OCI-LY1 (cell line): ENCODE data around the gene COPB2.

ENCODE experiments used
- H2AFZ ChIP-seq: fragments of 200-600 bp; sonication (generic), shearing (Covaris generic); 2 replicates; pipeline ENCODE4 v1.6.0; 2014; ENCODE audit warnings: antibody characterized with exemption, mild to moderate bottlenecking, low read length
- H3F3A ChIP-seq: fragments of 200-600 bp; sonication (generic), shearing (Covaris generic); 2 replicates; pipeline ENCODE4 v1.6.0; 2014; ENCODE audit warnings: mild to moderate bottlenecking, antibody characterized with exemption, low read length, moderate library complexity; ENCODE audit not compliant: insufficient read depth
- H3K27ac ChIP-seq: fragments of 200-600 bp; sonication (generic); 2 replicates; pipeline ENCODE4 v1.5.1; 2014; ENCODE audit warnings: low read length, mixed run types, mild to moderate bottlenecking, low read depth; ENCODE audit not compliant: poor library complexity, severe bottlenecking
- H3K27me3 ChIP-seq: fragments of 200-600 bp; sonication (generic); 2 replicates; pipeline ENCODE4 v1.6.0; 2014; ENCODE audit warnings: antibody characterized with exemption, mild to moderate bottlenecking, low read length, moderate library complexity; ENCODE audit not compliant: insufficient read depth
- H3K36me3 ChIP-seq: fragments of 200-600 bp; sonication (generic); 2 replicates; pipeline ENCODE4 v1.6.1; 2014; ENCODE audit warnings: mild to moderate bottlenecking, antibody characterized with exemption, low read length, moderate library complexity, mixed read lengths; ENCODE audit not compliant: insufficient read depth
- H3K4me1 ChIP-seq: fragments of 200-600 bp; sonication (generic); 2 replicates; pipeline ENCODE4 v1.5.1; 2014; ENCODE audit warnings: mild to moderate bottlenecking, low read length, moderate library complexity; ENCODE audit not compliant: insufficient read depth, severe bottlenecking
- H3K4me2 ChIP-seq: fragments of 200-600 bp; sonication (generic), shearing (Covaris generic); 2 replicates; pipeline ENCODE4 v1.6.1; 2014; ENCODE audit warnings: low read length
- H3K4me3 ChIP-seq: fragments of 200-600 bp; sonication (generic); 2 replicates; pipeline ENCODE4 v1.5.1; 2014; ENCODE audit warnings: low read length, low read depth, mild to moderate bottlenecking, mixed read lengths; ENCODE audit not compliant: poor library complexity, severe bottlenecking
- H3K79me2 ChIP-seq: fragments of 200-600 bp; shearing (Covaris generic); 2 replicates; pipeline ENCODE4 v1.6.1; 2016; ENCODE audit warnings: mixed run types, low read length, mixed read lengths; ENCODE audit not compliant: insufficient read depth
- H3K9ac ChIP-seq: fragments of 200-600 bp; sonication (generic), shearing (Covaris generic); 2 replicates; pipeline ENCODE4 v1.6.1; 2014; ENCODE audit warnings: mild to moderate bottlenecking, low read length, mixed read lengths
- H3K9me2 ChIP-seq: fragments of 200-600 bp; sonication (generic), shearing (Covaris generic); 2 replicates; pipeline ENCODE4 v1.6.1; 2014; ENCODE audit warnings: low read depth, mild to moderate bottlenecking, low read length, mixed read lengths
- H3K9me3 ChIP-seq: fragments of 200-600 bp; shearing (Covaris generic); 2 replicates; pipeline ENCODE4 v1.6.1; 2014; ENCODE audit warnings: low read length, mixed read lengths
- H4K20me1 ChIP-seq: fragments of 200-600 bp; sonication (generic), shearing (Covaris generic); 2 replicates; pipeline ENCODE4 v1.6.0; 2016; ENCODE audit warnings: mild to moderate bottlenecking, low read length; ENCODE audit not compliant: insufficient read depth
- CTCF ChIP-seq: fragments of 200-600 bp; sonication (generic), shearing (Covaris generic); IDR thresholded peaks from 2 replicates; pipeline ENCODE4 v1.5.1; 2017; ENCODE audit warnings: mild to moderate bottlenecking, antibody characterized with exemption, low read length, moderate library complexity, mixed read lengths
- EZH2 ChIP-seq: fragments of 200-600 bp; sonication (generic), shearing (Covaris generic); IDR thresholded peaks from 2 replicates; pipeline ENCODE4 v1.8.0; 2017; ENCODE audit warnings: borderline replicate concordance, mixed run types, mild to moderate bottlenecking, antibody characterized with exemption, low read length, moderate library complexity, mixed read lengths

Gene COPB2

DNA sequence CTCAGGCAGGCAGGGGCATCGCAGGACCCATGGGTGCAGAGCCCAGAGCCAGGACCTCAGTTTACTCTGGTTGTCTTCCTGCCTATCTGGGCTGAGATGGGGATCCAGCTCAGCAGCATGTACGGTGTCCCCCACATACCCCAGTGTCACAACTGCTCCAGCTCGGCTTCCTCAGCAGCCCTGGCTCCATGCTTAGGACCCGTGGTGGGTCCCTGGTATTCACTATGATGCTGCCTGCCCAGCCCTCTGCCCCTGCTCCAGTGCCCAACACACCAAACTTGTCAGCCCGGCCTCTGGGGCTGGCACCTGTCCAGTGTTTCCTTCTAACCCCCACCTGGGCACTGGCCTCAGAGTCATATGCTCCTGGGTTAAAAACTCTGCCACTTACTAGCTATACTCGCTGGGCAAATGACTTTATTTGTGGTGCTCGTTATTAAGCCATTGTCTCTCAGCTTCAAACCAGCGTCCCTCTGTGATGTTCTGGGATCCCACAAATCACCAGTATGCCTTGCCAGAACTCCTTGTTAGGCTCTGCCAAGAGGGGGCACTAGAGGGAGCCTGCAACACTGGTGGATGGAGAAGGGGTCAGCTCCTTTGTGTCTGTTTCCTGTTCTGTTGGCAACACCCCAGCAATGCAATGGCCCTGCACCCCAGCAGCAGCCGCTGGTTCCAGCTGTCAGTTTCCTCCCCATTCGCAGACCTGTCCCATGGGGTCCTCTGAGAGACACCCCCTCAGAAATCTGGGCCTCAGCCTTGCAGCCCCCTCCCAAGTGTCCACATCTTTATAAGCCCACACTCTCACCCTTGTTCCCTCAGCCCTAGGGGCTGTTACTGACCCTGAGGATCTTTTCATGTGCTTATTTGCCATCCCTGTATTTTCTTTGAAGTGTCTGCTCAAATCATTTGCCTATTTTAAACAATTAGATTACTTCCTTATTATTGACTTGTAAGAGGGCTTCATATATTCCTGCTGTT lies 69.7 kb downstream of the COPB2 start:
- no peaks in the 10 kb centered on the region for H4K20me1 ChIP-seq
- H3K4me1 ChIP-seq: no peaks in the 10 kb centered on the region
- H3K27ac ChIP-seq: no peak overlapping the region
- H3K27me3 ChIP-seq: 0 out of 2 replicates have a peak, but pooled peaks cover 3% of the 10 kb centered on the region
- H3F3A ChIP-seq: no peaks in the 10 kb centered on the region
- H3K9me2 ChIP-seq: no peaks in the 10 kb centered on the region
- H3K79me2 ChIP-seq: no peaks in the 10 kb centered on the region
- H2AFZ ChIP-seq: no peak overlapping the region
- no peaks in the 10 kb centered on the region for H3K36me3 ChIP-seq
- TF ChIP-seq CTCF: peak; percentile 62
- no peak for TF ChIP-seq EZH2
- H3K4me2 ChIP-seq: no peak overlapping the region
- no peaks in the 10 kb centered on the region for H3K9me3 ChIP-seq
- no peak overlapping the region for H3K9ac ChIP-seq
- no peak overlapping the region for H3K4me3 ChIP-seq

GRCh38 chr3:139318826-139319225 lies 70.6 kb downstream of the COPB2 start:
- H3K4me3 ChIP-seq: no peak overlapping the region
- no peaks in the 10 kb centered on the region for H3K36me3 ChIP-seq
- H3K9me3 ChIP-seq: no peaks in the 10 kb centered on the region
- H4K20me1 ChIP-seq: no peaks in the 10 kb centered on the region
- TF ChIP-seq EZH2: no peak
- no peak for TF ChIP-seq CTCF
- H3K27me3 ChIP-seq: 0 out of 2 replicates have a peak, but pooled peaks cover 3% of the 10 kb centered on the region
- H3K9me2 ChIP-seq: no peaks in the 10 kb centered on the region
- no peak overlapping the region for H3K9ac ChIP-seq
- no peak overlapping the region for H3K27ac ChIP-seq
- no peaks in the 10 kb centered on the region for H3K4me1 ChIP-seq
- no peak overlapping the region for H3K4me2 ChIP-seq
- H2AFZ ChIP-seq: no peak overlapping the region
- H3K79me2 ChIP-seq: no peaks in the 10 kb centered on the region
- H3F3A ChIP-seq: no peaks in the 10 kb centered on the region

DNA sequence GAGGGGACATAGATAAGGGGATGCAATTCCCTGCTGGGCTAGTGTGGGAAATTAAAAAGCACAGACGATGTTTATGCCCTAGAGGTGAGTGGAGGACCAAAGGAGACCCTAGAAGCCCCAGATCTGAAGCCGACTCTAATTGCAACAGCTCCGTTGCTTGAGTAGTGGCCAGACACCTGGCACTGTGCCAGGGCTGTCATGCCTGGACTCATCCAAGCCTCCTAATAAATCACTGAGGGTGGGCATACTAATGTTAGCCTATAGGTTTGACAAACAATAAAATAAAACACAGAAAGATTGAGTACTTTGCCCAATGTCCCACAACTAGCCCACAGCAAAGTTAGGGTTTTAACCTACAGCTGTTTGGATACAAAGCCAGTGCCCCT lies 71.0 kb downstream of the COPB2 start:
- no peaks in the 10 kb centered on the region for H4K20me1 ChIP-seq
- TF ChIP-seq CTCF: no peak
- no peak for TF ChIP-seq EZH2
- no peaks in the 10 kb centered on the region for H3K9me2 ChIP-seq
- no peaks in the 10 kb centered on the region for H3K4me1 ChIP-seq
- no peaks in the 10 kb centered on the region for H3K9me3 ChIP-seq
- H3K9ac ChIP-seq: no peak overlapping the region
- H3K4me3 ChIP-seq: no peak overlapping the region
- H3F3A ChIP-seq: no peaks in the 10 kb centered on the region
- no peaks in the 10 kb centered on the region for H3K79me2 ChIP-seq
- H2AFZ ChIP-seq: no peak overlapping the region
- H3K27me3 ChIP-seq: 0 out of 2 replicates have a peak, but pooled peaks cover 3% of the 10 kb centered on the region
- no peaks in the 10 kb centered on the region for H3K36me3 ChIP-seq
- H3K4me2 ChIP-seq: no peak overlapping the region
- H3K27ac ChIP-seq: no peak overlapping the region
